Activated CD4-positive, CD25-positive, alpha-beta regulatory T cell (primary cell): Measurements from ENCODE around the gene PRICKLE2.

Experiments
- DNase-seq, 4 experiments: peaks; one replicate each; lab custom pipeline; 2025; lab: John Stamatoyannopoulos, UW

The PRICKLE2 gene

GRCh38 chr3:64131725-64132469 is 93.4 kb downstream of the PRICKLE2 start:
- DNase-seq, result no peak

GRCh38 chr3:64130436-64130835 is 94.8 kb downstream of the PRICKLE2 start:
- DNase-seq, result no peak

- no peak for DNase-seq
Observed at GRCh38 chr3:64129581-64129980, 95.7 kb downstream of the PRICKLE2 start.

- no peak for DNase-seq
Observed at GRCh38 chr3:64129106-64129505, 96.2 kb downstream of the PRICKLE2 start.

- no peak for DNase-seq
Observed at GRCh38 chr3:64125561-64125960, 99.7 kb downstream of the PRICKLE2 start.

- DNase-seq, result no peak
Observed at GRCh38 chr3:64123931-64124330, 101.3 kb downstream of the PRICKLE2 start.

- DNase-seq, result no peak
Observed at GRCh38 chr3:64122476-64122875, 102.8 kb downstream of the PRICKLE2 start.

GRCh38 chr3:64121750-64122311 is 103.4 kb downstream of the PRICKLE2 start:
- DNase-seq, result no peak

GRCh38 chr3:64120876-64121275 is 104.4 kb downstream of the PRICKLE2 start:
- DNase-seq, result no peak

- DNase-seq, result no peak
Observed at GRCh38 chr3:64117483-64117882, 107.8 kb downstream of the PRICKLE2 start.

- DNase-seq, result no peak
Observed at GRCh38 chr3:64114651-64115050, 110.6 kb downstream of the PRICKLE2 start.

GRCh38 chr3:64111872-64112271 is 113.4 kb downstream of the PRICKLE2 start:
- DNase-seq, result no peak

GRCh38 chr3:64111083-64111482 is 114.2 kb downstream of the PRICKLE2 start:
- no peak for DNase-seq

GRCh38 chr3:64110071-64110470 is 115.2 kb downstream of the PRICKLE2 start:
- no peak for DNase-seq

- DNase-seq, result no peak
Observed at GRCh38 chr3:64109438-64109837, 115.8 kb downstream of the PRICKLE2 start.

- DNase-seq, result no peak
Observed at GRCh38 chr3:64108784-64109317, 116.4 kb downstream of the PRICKLE2 start.

GRCh38 chr3:64108231-64108630 is 117.0 kb downstream of the PRICKLE2 start:
- no peak for DNase-seq

- no peak for DNase-seq
Observed at GRCh38 chr3:64107190-64107589, 118.1 kb downstream of the PRICKLE2 start.

- no peak for DNase-seq
Observed at GRCh38 chr3:64105816-64106215, 119.5 kb downstream of the PRICKLE2 start.

- no peak for DNase-seq
Observed at GRCh38 chr3:64104691-64105111, 120.6 kb downstream of the PRICKLE2 start.

- no peak for DNase-seq
Observed at GRCh38 chr3:64104006-64104405, 121.3 kb downstream of the PRICKLE2 start.

GRCh38 chr3:64103131-64103530 is 122.1 kb downstream of the PRICKLE2 start:
- DNase-seq, result no peak

GRCh38 chr3:64102147-64102546 is 123.1 kb downstream of the PRICKLE2 start:
- DNase-seq, result no peak

- no peak for DNase-seq
Observed at GRCh38 chr3:64099316-64099715, 126.0 kb downstream of the PRICKLE2 start.
